Osteoblast (primary cell): ENCODE data around the gene CDCA5. TPM values are rescaled to one million over a fixed set of nuclear protein-coding genes. Genes with fewer than 3 reads are reported as not detected.

ENCODE experiments used
- DNase-seq: peaks from one replicate; pipeline ENCODE4 v3.0.0; 2011; ENCODE audit warnings: low spot score, mixed read lengths; ENCODE audit not compliant: insufficient read length; ENCODE audit errors: missing footprints
- H2AFZ ChIP-seq: 2 replicates; pipeline ENCODE4 v1.6.0; 2011; ENCODE audit warnings: mild to moderate bottlenecking, low read length
- H3K27ac ChIP-seq: 2 replicates; pipeline ENCODE4 v1.5.1; 2011; ENCODE audit warnings: mild to moderate bottlenecking, low read depth, low read length, moderate library complexity
- H3K27me3 ChIP-seq: 2 replicates; pipeline ENCODE4 v1.6.0; 2012; ENCODE audit warnings: mild to moderate bottlenecking, control low read depth, inconsistent platforms, low read length, moderate library complexity; ENCODE audit not compliant: insufficient read depth
- H3K36me3 ChIP-seq: 2 replicates; pipeline ENCODE4 v1.5.1; 2011; ENCODE audit warnings: mild to moderate bottlenecking, low read length, control low read depth, moderate library complexity; ENCODE audit not compliant: insufficient read depth
- H3K4me1 ChIP-seq: 2 replicates; pipeline ENCODE4 v1.5.1; 2011; ENCODE audit warnings: mild to moderate bottlenecking, low read length, control low read depth, moderate library complexity; ENCODE audit not compliant: insufficient read depth
- H3K4me2 ChIP-seq: 2 replicates; pipeline ENCODE4 v1.6.0; 2011; ENCODE audit warnings: mild to moderate bottlenecking, low read length; ENCODE audit not compliant: insufficient read depth
- H3K4me3 ChIP-seq: fragments of 200-600 bp; sonication (generic); 3 replicates; pipeline ENCODE4 v1.5.1; 2012; ENCODE audit warnings: mild to moderate bottlenecking, low read length, inconsistent platforms; ENCODE audit not compliant: insufficient read depth
- H3K79me2 ChIP-seq: 2 replicates; pipeline ENCODE4 v1.6.0; 2012; ENCODE audit warnings: mild to moderate bottlenecking, low read length, control low read depth, inconsistent platforms; ENCODE audit not compliant: insufficient read depth
- H3K9me3 ChIP-seq: 2 replicates; pipeline ENCODE4 v1.5.1; 2011; ENCODE audit warnings: low read depth, low read length, control low read depth
- H4K20me1 ChIP-seq: 2 replicates; pipeline ENCODE4 v1.6.0; 2012; ENCODE audit warnings: mild to moderate bottlenecking, low read length, control low read depth; ENCODE audit not compliant: insufficient read depth
- total RNA-seq: library from RNA; depleted of rRNA; stranded (reverse); fragments of >200 nt; gene quantifications from 2 replicates; pipeline ENCODE4 v1.2.3, GENCODE V29; 2012
- TF ChIP-seq, protein P1 (sequence below): IDR thresholded peaks from 2 replicates; pipeline ENCODE4 v1.5.1; 2011; ENCODE audit warnings: mild to moderate bottlenecking, low read depth, low read length, moderate library complexity; ENCODE audit errors: extremely low read depth

Gene CDCA5
- total RNA-seq, 1 donor, result 3.3 TPM

- peak; percentile 65 for DNase-seq
- Histone ChIP-seq H3K4me3 (no peak overlapping the region), H3K9me3 (no peaks in the 10 kb centered on the region), H4K20me1 (peaks cover 10% of the 10 kb centered on the region), H3K79me2 (peaks cover 47% of the 10 kb centered on the region), H3K4me2 (no peak overlapping the region), H3K27ac (no peak overlapping the region), H2AFZ (no peak overlapping the region), H3K36me3 (peaks cover 68% of the 10 kb centered on the region), H3K27me3 (no peaks in the 10 kb centered on the region), H3K4me1 (peaks cover 13% of the 10 kb centered on the region)
- TF ChIP-seq, protein P1, sequence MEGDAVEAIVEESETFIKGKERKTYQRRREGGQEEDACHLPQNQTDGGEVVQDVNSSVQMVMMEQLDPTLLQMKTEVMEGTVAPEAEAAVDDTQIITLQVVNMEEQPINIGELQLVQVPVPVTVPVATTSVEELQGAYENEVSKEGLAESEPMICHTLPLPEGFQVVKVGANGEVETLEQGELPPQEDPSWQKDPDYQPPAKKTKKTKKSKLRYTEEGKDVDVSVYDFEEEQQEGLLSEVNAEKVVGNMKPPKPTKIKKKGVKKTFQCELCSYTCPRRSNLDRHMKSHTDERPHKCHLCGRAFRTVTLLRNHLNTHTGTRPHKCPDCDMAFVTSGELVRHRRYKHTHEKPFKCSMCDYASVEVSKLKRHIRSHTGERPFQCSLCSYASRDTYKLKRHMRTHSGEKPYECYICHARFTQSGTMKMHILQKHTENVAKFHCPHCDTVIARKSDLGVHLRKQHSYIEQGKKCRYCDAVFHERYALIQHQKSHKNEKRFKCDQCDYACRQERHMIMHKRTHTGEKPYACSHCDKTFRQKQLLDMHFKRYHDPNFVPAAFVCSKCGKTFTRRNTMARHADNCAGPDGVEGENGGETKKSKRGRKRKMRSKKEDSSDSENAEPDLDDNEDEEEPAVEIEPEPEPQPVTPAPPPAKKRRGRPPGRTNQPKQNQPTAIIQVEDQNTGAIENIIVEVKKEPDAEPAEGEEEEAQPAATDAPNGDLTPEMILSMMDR, result no peak
These were observed 41.6 kb upstream of the CDCA5 start for GRCh38 chr11:65125197-65126056.

DNA sequence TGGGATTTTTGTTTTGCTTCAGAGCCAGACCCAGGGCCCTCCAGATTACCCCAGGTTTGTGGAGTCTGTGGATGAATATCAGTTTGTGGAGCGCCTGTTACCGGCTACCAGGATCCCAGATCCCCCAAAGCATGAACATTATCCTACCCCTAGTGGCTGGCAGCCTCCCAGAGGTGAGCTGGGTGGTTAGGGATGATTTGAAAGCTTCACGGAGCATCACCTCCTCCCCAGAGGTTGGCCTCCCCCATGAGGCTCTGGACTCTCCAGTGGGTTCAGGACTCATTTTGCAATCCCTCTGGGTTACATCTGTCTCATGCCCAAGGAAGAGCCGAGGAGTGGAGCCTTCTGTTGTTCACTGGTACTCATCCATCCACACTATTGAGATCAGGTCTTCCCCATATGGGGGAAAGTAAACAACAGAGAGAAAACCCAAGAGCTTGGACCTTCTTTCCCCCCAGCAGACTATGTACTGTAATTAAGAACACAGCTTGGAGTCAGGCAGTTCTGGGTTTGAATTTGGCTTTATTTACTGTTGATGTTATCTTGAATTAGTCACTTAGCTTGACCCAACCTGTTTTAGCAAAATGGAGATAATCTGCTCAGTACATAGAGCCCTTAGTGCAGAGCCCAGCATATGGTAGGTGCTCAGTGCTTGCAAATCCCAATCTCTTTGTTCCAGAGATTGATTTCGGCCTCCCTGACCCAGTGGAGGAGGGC lies 40.8 kb upstream of the CDCA5 start:
- H2AFZ ChIP-seq, result no peak overlapping the region
- DNase-seq, result peak; percentile 72
- TF ChIP-seq, protein P1, result no peak
- peaks cover 10% of the 10 kb centered on the region for H4K20me1 ChIP-seq
- H3K27ac ChIP-seq, result no peak overlapping the region
- H3K4me1 ChIP-seq, result peaks cover 13% of the 10 kb centered on the region
- H3K4me3 ChIP-seq, result no peak overlapping the region
- no peak overlapping the region for H3K4me2 ChIP-seq
- peaks cover 70% of the 10 kb centered on the region for H3K36me3 ChIP-seq
- H3K9me3 ChIP-seq, result no peaks in the 10 kb centered on the region
- no peaks in the 10 kb centered on the region for H3K27me3 ChIP-seq
- peaks cover 50% of the 10 kb centered on the region for H3K79me2 ChIP-seq

DNA sequence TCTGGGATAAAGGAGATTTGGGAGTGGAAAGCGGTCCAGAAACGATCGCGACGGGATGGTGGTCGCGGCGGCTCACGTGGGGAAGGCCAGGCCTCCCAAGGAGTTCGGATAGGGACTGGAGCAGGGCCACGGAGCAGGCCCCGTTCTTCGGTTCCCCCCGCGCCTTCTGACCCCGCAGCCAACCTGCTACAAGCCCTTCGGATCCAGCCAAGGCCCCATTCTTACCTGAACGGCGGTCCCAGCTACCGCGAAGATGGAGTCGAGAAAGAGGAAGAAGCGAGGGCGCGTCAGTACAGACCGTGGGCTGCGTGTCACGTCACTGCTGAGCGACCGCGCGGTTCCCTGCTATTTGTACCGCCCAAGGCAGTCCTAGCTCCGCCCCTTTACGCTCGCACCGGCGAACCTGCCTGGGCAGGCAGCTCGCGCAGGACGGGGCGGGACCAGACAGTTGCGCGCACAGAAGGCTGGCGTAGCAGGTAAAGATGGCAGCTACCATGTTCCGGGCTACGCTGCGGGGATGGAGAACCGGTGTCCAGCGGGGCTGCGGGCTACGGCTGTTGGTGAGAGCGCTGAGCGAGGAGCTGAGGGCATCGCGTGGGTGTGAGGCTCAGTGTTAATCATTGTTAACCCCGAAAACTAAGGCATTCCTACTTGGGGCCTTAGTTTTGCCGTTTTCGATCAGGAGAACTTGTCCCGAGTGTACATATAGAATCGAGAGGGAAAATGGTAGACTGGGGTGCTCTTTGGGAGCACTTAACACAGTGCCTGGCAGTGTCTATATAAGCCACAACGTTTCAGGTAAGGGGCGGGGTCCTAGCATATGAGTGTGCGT lies 38.2 kb upstream of the CDCA5 start, which contains the start of the genes FAU and MRPL49:
TSS of gene FAU (minus strand) at position 270 of the 832 bp plus-strand sequence. CDS start 321 bp downstream, outside the sequence.
TSS of gene MRPL49 (plus strand) at position 457 of the 832 bp plus-strand sequence. CDS start at position 483, 26 bp downstream.
- Histone ChIP-seq H3K27ac (peak within 1 kb of the TSS; percentile 82), H3K9me3 (no peaks in the 10 kb centered on the region), H2AFZ (peak within 1 kb of the TSS; percentile 96), H4K20me1 (peaks cover 6% of the 10 kb centered on the region), H3K36me3 (peaks cover 63% of the 10 kb centered on the region), H3K4me1 (peaks cover 15% of the 10 kb centered on the region), H3K4me2 (peak within 1 kb of the TSS; percentile 99), H3K79me2 (peaks cover 48% of the 10 kb centered on the region), H3K27me3 (no peaks in the 10 kb centered on the region), H3K4me3 (peak within 1 kb of the TSS; percentile 87)
- TF ChIP-seq, protein P1, result no peak
- DNase-seq, result peak; percentile 99
